ENCODE measurements around the gene TAF5.
"Not testable (repeated sequence)": the region's sequence is repeated elsewhere in the genome, so short reads cannot be mapped to it uniquely, and the experiment has no call there.

Gene TAF5

GRCh38 chr10:103413564-103413963, 45.8 kb downstream of the TAF5 start:
- no peak for DNase-seq (ENCODE audit: low read depth in 2 of 2)

DNA sequence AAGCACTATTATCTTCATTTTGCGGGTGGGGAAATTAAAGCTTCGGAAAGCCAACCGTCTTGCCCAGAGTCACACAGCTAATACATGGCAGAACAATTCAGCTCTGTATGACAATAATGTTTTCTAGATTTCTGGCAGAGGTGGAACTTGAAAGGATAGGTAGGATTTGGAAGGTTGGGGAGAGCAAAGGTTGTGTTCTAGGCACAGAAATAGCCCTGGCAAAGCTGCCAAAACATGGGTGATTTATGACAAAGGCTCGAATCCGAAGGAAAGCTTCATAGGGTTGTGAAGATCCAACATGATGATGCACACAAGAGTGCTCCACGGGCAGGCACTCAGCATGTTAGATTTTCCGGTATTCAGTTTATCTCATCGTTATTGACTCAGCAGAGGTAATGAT, 47.8 kb downstream of the TAF5 start:
- no peak for DNase-seq (ENCODE audit: low read depth in 2 of 2)

DNA sequence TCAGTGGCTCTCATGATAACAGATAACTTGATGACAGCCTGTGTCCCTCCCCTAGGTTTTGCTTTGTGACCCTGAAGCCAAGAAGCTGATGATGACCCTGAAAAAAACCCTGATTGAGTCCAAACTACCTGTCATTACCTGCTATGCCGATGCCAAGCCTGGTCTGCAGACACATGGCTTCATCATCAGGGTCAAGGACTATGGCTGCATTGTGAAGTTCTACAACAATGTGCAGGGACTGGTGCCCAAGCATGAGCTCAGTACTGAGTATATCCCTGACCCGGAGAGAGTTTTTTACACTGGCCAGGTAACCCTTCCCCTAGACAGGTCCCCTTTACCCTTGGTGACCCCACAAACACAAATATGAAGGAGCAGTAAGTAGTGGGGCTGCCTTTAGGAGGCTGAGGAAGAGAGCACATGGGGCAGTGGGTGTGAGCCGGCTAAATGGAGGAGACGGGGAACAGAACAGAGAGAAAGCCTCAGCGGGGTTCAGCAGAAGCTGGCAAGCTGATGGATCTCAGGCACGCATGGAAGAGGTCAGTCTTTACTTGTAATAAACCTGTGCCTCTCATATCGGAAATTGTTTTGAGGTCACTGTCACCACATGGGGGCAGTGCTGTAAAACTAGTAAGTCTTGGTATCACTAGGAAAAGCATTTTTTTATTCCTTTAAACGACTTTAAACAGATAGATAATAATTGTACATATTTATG, 48.8 kb downstream of the TAF5 start:
- DNase-seq (ENCODE audit: low read depth in 2 of 2): peak; percentile 10 to 40

- DNase-seq (ENCODE audit: low read depth in 2 of 2): not testable (repeated sequence)
Measured at GRCh38 chr10:103417148-103417469, 49.3 kb downstream of the TAF5 start.

- DNase-seq (ENCODE audit: low read depth in 2 of 2): no peak
Measured at GRCh38 chr10:103417601-103418000, 49.8 kb downstream of the TAF5 start.

- DNase-seq (ENCODE audit: low read depth in 2 of 2): no peak
Measured at GRCh38 chr10:103419101-103419500, 51.3 kb downstream of the TAF5 start.

- DNase-seq (ENCODE audit: low read depth in 2 of 2): no peak
Measured at GRCh38 chr10:103423748-103424147, 56.0 kb downstream of the TAF5 start.

GRCh38 chr10:103427866-103428265, 60.1 kb downstream of the TAF5 start:
- DNase-seq (ENCODE audit: low read depth in 2 of 2): no peak

GRCh38 chr10:103428989-103429643, 61.3 kb downstream of the TAF5 start:
- no peak for DNase-seq (ENCODE audit: low read depth in 2 of 2)

- DNase-seq (ENCODE audit: low read depth in 2 of 2): no peak
Measured at GRCh38 chr10:103429647-103430046, 61.9 kb downstream of the TAF5 start.

GRCh38 chr10:103431902-103432301, 64.1 kb downstream of the TAF5 start:
- no peak for DNase-seq (ENCODE audit: low read depth in 2 of 2)

GRCh38 chr10:103433858-103434257, 66.1 kb downstream of the TAF5 start:
- no peak for DNase-seq (ENCODE audit: low read depth in 2 of 2)

All from stimulated activated CD8-positive, alpha-beta memory T cell treated with anti-CD3 and anti-CD28 coated beads, Interleukin-7, amount 100 ng/mL, for 4 hours (primary cell).